Loucy (cell line): Measurements from ENCODE around the gene SLC8A2.

Experiments
- EZH2phosphoT487 ChIP-seq: fragments of 200-600 bp; IDR thresholded peaks from 2 replicates; pipeline ENCODE4 v1.6.1; 2018; ENCODE audit warnings: antibody characterized with exemption, mild to moderate bottlenecking, moderate library complexity, borderline replicate concordance
- TF ChIP-seq, protein P1 (sequence below): fragments of 200-600 bp; sonication (generic); conservative IDR thresholded peaks from 2 replicates; pipeline ENCODE4 v1.5.1; 2014; ENCODE audit warnings: mild to moderate bottlenecking, antibody characterized with exemption, low read length

DNA sequence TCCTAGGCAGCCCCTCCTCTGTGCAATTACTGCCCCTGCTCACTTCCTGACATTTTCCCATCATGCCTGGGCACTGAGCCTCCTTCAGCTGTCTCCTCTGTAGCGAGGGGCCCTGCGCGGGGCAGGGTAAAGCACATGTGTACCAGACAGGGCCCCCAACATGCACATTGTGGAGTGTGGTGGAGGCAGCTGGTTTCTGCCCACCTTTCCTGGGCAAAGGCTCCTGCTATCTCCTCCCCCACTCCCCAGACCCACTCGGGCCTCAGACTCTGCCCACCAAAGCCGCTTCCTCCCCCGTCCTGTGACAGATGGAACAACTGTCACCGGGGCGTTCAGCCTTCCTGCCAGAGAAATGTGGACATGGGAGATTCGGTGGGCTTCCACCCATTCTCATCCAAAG is 15.2 kb upstream of the SLC8A2 start:
- TF ChIP-seq, protein P1, sequence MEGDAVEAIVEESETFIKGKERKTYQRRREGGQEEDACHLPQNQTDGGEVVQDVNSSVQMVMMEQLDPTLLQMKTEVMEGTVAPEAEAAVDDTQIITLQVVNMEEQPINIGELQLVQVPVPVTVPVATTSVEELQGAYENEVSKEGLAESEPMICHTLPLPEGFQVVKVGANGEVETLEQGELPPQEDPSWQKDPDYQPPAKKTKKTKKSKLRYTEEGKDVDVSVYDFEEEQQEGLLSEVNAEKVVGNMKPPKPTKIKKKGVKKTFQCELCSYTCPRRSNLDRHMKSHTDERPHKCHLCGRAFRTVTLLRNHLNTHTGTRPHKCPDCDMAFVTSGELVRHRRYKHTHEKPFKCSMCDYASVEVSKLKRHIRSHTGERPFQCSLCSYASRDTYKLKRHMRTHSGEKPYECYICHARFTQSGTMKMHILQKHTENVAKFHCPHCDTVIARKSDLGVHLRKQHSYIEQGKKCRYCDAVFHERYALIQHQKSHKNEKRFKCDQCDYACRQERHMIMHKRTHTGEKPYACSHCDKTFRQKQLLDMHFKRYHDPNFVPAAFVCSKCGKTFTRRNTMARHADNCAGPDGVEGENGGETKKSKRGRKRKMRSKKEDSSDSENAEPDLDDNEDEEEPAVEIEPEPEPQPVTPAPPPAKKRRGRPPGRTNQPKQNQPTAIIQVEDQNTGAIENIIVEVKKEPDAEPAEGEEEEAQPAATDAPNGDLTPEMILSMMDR = no peak
- no peak for TF ChIP-seq EZH2phosphoT487
